GM11168 (cell line): ENCODE results near the gene TBL3.

Experiments used
- in situ Hi-C: fragments of 300-500 bp; cut with MboI; formaldehyde crosslinking; loops from one replicate; pipeline ENCODE4 v1.12.0; 2022; ENCODE audit warnings: low sequenced_read_pairs; ENCODE audit not compliant: unreplicated experiment

The TBL3 gene

DNA sequence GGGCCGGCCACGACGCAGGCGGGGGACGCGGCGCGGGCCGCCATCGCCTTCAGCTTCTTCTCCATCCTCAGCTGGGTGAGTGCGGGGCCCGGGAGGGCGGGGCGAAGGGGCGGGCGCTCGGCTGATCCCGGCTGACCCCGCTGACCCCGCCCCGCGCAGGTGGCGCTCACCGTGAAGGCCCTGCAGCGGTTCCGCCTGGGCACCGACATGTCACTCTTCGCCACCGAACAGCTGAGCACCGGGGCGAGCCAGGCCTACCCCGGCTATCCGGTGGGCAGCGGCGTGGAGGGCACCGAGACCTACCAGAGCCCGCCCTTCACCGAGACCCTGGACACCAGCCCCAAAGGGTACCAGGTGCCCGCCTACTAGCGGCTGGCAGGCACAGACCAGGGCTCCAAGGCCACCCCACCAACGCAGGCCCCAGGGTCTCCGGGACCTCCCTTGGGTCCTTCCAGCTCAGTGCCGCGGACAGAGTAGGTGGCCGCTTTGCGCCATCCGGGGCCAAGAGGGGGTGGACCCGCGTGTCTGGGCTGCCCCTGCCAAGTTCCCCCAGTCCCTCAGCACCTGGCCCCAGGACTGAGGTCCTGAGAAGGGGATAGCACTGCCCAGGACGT is 21.0 kb downstream of the TBL3 start:
- in situ Hi-C loops, result no loop called here

DNA sequence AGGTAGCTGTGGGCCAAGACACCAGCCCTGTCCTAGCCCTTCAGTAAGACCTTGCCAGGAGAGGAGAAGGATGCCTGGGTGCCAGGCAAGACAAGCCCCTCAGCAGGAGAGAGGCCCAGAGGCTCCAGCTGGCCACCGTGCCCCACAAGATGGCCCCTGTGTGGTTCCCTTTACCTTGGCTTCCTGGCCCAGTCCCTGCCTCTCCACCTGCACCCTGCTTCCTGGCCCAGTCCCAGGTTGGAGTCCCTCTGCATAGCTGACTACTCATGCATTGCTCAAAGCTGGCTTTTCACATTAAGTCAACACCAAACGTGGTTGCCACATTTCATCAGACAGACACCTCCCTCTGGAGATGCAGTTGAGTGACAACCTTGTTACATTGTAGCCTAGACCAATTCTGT is 21.9 kb downstream of the TBL3 start:
- in situ Hi-C loops, result no loop called here

GRCh38 chr16:1997494-1998359 is 25.9 kb downstream of the TBL3 start:
- in situ Hi-C loops, result no loop called here

DNA sequence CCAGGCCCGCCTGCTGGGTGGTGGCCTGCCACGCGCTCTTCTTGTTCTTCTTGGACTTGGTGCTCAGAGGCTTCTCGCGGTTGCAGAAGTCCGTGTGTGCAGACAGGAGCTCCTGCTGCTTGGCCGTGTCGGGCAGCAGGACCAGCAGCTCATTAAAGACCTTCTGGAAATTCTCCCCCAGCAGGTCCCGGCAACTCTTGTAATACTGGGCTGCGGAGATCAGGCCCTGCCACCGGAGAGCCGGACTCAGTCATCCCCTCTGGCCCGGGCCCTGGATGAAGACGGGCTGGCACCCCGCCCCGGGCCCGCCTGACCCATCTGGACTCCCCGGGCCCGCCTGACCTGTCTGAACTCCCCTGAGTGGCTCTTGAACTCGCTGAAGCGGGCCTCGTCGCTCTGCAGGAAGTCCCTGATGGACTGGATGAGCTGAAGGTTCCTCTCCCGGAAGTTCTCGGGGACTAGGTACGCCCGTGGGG is 26.5 kb downstream of the TBL3 start:
- in situ Hi-C loops, result no loop called here

DNA sequence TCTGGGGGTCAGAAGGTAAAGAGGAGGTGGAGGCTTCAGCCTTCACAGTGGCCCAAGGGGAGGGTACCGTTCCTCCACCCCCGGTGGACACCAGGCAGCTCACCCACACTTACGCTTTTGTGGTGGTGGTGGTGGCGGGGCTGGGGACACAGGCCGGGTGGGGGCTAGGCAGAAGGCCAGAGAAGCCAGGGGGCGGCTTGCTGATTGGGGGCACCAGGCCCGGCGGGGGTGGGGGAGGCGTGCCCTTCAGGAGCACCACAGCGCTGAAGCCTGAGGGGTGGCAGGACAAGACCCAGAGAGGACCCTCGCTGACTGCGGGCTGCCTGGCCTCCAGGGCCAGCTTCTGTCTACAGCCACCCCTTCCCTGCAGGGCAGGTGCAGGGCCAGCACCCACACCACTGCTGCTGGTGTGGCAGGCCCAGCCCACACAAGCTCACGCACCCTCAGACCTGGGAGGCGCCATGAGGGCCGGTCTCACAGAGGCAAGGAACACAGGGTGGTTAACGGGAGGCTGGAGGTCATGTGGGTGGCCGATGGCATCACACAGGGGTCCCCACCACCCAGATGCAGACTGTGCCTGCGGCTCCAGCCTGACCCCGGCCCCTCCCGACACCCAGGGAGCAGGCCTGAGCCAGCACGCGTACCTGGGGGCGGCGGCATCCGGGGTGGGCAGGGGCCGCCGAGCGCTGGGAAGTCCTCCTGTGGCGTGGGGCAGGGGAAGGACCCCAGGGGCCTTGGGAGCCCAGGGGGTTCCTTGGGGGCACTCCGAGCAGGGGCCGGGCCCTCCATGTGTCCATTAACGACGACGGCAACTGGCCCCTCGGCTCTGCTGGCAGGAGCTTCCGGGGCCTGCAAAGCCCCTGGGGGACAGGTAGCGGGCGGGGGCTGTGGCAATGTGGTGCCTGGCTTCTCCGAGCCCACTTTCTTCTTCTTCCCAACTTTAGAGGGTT is 27.3 kb downstream of the TBL3 start:
- in situ Hi-C loops, result no loop called here

GRCh38 chr16:1999866-2000514 is 28.1 kb downstream of the TBL3 start:
- in situ Hi-C loops, result loop anchor here (25.0 kb wide), 1 partner anchor 487 kb away; the partner anchor contains the start of gene TBC1D24

DNA sequence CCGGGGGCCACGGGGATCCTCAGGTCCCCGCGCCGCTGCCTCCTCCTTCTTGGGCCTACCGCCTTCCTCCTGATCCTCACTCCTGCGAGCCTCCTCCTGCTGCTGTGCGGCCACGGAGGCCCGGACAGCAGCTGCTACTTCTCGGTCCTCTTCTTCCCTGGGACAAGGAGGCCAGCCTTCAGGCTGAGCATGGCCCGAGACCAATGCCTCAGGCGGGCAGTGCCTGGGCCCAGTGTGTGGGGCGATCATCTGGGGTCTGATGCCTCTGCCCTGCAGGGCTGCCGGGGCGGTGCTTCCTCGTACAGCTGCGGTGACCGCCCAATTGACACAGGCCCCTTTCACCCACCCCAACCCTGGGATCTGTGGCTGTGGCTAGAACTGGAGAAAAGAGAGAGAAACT is 29.2 kb downstream of the TBL3 start:
- in situ Hi-C loops, result loop anchor here (25.0 kb wide), 1 partner anchor 486 kb away; the partner anchor contains the start of gene TBC1D24

DNA sequence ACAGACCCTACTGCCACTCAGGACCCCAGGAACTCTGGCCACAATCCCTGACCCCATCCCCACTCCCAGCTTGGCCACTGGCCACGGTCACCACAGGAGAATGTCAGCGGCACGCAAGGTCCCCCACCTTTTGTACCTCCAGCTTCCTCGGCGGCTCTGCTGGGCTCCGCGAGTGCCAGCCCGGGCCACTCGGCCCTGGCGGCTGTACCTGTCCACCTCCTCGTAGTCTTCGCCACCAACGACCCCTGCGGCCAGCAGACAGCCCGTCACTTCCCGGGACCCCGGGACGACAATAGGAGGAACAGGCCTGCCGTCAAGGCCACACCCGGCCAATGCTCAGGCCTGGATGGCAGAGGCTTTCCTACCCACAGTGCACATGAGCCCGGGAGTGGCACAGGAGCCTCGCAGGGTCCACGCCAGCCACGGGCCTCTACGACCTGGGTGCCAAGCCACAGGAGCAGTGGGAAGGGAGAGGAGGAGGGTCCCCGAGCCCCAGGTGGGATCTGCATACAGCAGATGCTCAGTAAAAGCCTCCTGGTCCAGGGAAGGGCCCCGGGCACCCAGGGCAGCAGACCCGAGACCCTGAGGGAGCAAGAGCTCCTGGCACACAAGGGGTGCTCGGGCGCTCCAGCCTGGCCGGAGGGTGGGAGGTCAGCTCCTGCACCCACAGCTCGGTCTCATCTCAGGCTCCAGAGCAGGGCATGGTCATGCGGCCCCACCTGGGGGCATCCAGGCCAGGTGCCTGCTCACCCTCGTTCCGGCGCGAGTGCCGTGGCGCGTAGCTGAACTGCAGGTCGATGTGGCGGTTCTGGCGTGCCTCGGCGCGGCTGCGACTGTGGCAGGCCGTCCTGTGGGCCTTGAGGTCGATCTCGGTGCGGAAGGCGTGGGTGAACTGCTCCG is 29.9 kb downstream of the TBL3 start:
- in situ Hi-C loops, result loop anchor here (25.0 kb wide), 1 partner anchor 486 kb away; the partner anchor contains the start of gene TBC1D24

GRCh38 chr16:2002406-2003230 is 30.8 kb downstream of the TBL3 start:
- in situ Hi-C loops, result loop anchor here (25.0 kb wide), 1 partner anchor 485 kb away; the partner anchor contains the start of gene TBC1D24

GRCh38 chr16:2003231-2003826 is 31.5 kb downstream of the TBL3 start:
- in situ Hi-C loops, result loop anchor here (25.0 kb wide), 1 partner anchor 484 kb away; the partner anchor contains the start of gene TBC1D24

DNA sequence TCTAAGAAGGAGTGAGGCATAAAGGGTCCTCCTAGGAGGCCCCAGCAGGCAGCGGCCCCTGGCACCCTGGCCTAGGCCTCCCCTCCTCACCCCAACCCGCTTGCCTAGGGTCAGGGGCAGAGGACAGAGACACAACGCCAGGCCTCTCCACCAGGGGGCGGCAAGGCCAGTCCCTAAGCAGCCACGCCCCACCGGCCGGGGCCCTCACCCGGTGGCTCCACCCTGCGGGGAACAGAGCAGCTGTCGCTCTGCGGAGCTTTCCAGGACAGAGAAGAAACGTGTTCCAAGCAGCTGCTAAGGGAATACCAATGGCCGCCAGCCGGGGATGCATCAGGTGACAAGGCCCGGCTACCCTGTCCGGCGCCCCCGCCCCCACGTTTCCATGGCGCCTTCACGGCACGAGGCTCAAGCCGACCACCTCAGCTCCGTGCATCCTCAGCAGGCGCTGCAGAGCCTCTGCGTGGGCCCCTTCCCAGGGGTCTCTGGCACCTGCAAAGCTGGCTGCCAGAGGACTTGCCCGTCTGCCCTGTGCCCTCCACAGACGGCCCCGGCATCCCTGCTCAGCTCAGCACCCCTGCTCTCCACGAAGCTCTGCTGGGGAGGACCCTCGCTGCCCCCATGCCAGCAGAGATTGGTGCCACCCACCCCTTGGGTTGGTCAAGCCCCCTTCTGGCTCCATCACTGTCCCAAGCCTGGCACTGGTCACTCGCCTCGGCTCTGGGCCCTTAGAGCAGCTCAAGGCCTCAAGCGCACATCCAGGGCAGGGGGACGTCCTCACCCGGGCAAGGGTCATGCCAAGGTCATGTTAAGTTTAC is 32.2 kb downstream of the TBL3 start:
- in situ Hi-C loops, result loop anchor here (25.0 kb wide), 1 partner anchor 483 kb away; the partner anchor contains the start of gene TBC1D24

GRCh38 chr16:2004795-2005517 is 33.1 kb downstream of the TBL3 start:
- in situ Hi-C loops, result loop anchor here (25.0 kb wide), 1 partner anchor 482 kb away; the partner anchor contains the start of gene TBC1D24

DNA sequence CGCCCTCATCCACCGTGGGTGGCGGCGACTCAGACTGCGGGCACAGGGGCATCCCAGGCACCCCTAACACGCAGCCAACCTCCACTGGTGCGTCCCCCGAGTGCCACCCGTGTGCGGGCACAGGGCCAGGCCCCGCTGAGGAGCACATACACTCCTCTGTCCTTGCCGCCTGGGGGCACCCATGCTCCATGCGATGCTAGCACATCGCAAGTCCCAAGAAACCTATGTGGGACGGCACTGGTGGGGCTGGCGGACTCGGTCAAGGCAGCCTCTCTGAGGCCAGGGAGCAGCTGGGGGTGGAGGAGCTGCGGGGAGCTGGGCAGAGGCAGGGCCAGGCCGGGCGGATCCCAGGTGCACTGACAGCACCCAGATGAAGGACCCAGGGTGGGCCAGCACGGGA is 33.8 kb downstream of the TBL3 start:
- in situ Hi-C loops, result loop anchor here (25.0 kb wide), 1 partner anchor 482 kb away; the partner anchor contains the start of gene TBC1D24

DNA sequence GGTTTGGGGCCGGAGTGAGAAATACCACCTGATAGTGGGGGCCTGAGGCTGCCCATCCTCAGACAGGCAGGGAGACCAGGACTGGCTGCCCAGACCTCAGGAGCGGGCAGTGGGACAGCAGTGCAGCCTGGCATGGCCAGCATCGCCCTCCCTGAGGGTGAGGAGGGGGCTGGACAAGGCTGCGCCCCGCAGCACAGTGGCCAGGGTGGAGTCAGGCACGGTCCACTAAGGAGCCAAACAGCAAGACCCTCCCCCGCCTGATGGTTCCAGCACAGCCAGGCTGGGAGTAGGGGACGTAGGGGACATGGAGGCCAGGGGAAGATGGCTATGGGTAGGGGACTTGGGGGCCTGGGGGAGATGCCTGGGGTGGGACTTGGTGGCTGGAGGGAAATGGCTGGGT is 34.5 kb downstream of the TBL3 start:
- in situ Hi-C loops, result loop anchor here (25.0 kb wide), 1 partner anchor 481 kb away; the partner anchor contains the start of gene TBC1D24

- in situ Hi-C loops, result loop anchor here (25.0 kb wide), 1 partner anchor 480 kb away; the partner anchor contains the start of gene TBC1D24
Observed at GRCh38 chr16:2007081-2007836, 35.4 kb downstream of the TBL3 start.
